NCI-H2227 treated with DMSO at 0.1 percent for 48 hours (cell line): ENCODE results near the gene BRME1.
A peak's percentile ranks its signal among the peaks of the same experiment; 100 is the strongest.

Experiments
- DNase-seq: peaks from one replicate; lab custom pipeline; 2025; lab: John Stamatoyannopoulos, UW

BRME1 gene

GRCh38 chr19:13846557-13847406, 59.1 kb downstream of the BRME1 start:
- DNase-seq: peak; percentile 64

GRCh38 chr19:13844130-13844631, 61.7 kb downstream of the BRME1 start:
- no peak for DNase-seq

GRCh38 chr19:13843104-13843921, 62.6 kb downstream of the BRME1 start:
- no peak for DNase-seq

GRCh38 chr19:13842291-13843103, 63.4 kb downstream of the BRME1 start:
- no peak for DNase-seq

- DNase-seq: no peak
Observed at GRCh38 chr19:13841962-13842290, 64.0 kb downstream of the BRME1 start.

GRCh38 chr19:13841086-13841961, 64.6 kb downstream of the BRME1 start:
- no peak for DNase-seq

- DNase-seq: no peak
Observed at GRCh38 chr19:13840305-13841085, 65.4 kb downstream of the BRME1 start.

GRCh38 chr19:13839938-13840304, 66.0 kb downstream of the BRME1 start:
- DNase-seq: no peak

- peak; percentile 55 for DNase-seq
Observed at GRCh38 chr19:13839130-13839937, 66.6 kb downstream of the BRME1 start.

- no peak for DNase-seq
Observed at GRCh38 chr19:13838435-13839129, 67.3 kb downstream of the BRME1 start.

GRCh38 chr19:13835791-13836723, 69.9 kb downstream of the BRME1 start:
- no peak for DNase-seq

- DNase-seq: no peak
Observed at GRCh38 chr19:13834244-13835069, 71.5 kb downstream of the BRME1 start.

- peak; percentile 77 for DNase-seq
Observed at GRCh38 chr19:13833330-13834243, 72.3 kb downstream of the BRME1 start.
